Nephron (organoid): ENCODE results near the gene GPT2.

Source experiments
- H3K27ac Mint-ChIP-seq, 3 experiments: 2 replicates each; pipeline ENCODE4 v1.8.0; 2020; ENCODE audit warnings: mixed read lengths in 3 of 3, mild to moderate bottlenecking in 2 of 3, moderate library complexity in 1 of 3
- H3K27me3 Mint-ChIP-seq: 2 replicates; pipeline ENCODE4 v1.8.0; 2021; ENCODE audit warnings: low read depth, mild to moderate bottlenecking, moderate library complexity, mixed read lengths
- H3K36me3 Mint-ChIP-seq: 2 replicates; pipeline ENCODE4 v1.8.0; 2020; ENCODE audit warnings: low read depth, mixed read lengths
- H3K4me1 Mint-ChIP-seq: 2 replicates; pipeline ENCODE4 v1.8.0; 2020; ENCODE audit warnings: mixed read lengths
- H3K4me3 Mint-ChIP-seq, 3 experiments: 2 replicates each; pipeline ENCODE4 v1.8.0; 2020; ENCODE audit warnings: mild to moderate bottlenecking in 3 of 3, mixed read lengths in 3 of 3, moderate library complexity in 2 of 3
- H3K9me3 Mint-ChIP-seq: 2 replicates; pipeline ENCODE4 v1.8.0; 2020; ENCODE audit warnings: mixed read lengths
- TF ChIP-seq, protein P1 (sequence below), 3 experiments: fragments of 200-600 bp; sonication (generic); IDR thresholded peaks; one replicate each; pipeline ENCODE4 v1.5.0; 2021; ENCODE audit warnings: antibody characterized with exemption in 3 of 3; ENCODE audit not compliant: unreplicated experiment in 3 of 3

GPT2 gene

DNA sequence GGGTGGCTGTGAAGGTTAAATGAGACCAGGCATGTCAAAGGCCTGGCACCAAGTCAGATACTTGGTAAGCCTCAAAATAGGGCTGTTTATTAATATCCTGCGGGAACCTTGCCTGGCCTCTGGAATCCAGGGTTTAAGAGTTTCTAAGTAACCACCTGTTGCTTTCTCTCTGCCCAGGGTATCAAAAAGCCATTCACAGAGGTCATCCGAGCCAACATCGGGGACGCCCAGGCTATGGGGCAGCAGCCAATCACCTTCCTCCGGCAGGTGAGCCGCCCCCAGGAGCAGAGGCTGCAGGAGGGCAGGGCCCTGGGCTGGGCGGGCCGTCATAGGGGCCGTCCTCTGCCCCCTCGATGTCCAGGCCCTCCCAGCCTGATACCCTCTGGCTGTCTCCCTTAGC, 13.3 kb downstream of the GPT2 start:
- Mint-ChIP-seq H3K4me1 (peaks cover 32% of the 10 kb centered on the region), H3K9me3 (no peaks in the 10 kb centered on the region), H3K27ac (peak overlapping the region in 2 of 3 experiments; percentile 29 to 87), H3K36me3 (peaks cover 15% of the 10 kb centered on the region), H3K27me3 (peaks cover 3% of the 10 kb centered on the region), H3K4me3 (no peak overlapping the region)
- TF ChIP-seq, protein P1, sequence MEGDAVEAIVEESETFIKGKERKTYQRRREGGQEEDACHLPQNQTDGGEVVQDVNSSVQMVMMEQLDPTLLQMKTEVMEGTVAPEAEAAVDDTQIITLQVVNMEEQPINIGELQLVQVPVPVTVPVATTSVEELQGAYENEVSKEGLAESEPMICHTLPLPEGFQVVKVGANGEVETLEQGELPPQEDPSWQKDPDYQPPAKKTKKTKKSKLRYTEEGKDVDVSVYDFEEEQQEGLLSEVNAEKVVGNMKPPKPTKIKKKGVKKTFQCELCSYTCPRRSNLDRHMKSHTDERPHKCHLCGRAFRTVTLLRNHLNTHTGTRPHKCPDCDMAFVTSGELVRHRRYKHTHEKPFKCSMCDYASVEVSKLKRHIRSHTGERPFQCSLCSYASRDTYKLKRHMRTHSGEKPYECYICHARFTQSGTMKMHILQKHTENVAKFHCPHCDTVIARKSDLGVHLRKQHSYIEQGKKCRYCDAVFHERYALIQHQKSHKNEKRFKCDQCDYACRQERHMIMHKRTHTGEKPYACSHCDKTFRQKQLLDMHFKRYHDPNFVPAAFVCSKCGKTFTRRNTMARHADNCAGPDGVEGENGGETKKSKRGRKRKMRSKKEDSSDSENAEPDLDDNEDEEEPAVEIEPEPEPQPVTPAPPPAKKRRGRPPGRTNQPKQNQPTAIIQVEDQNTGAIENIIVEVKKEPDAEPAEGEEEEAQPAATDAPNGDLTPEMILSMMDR (IDR thresholded peaks at IDR 0.05; ENCODE audit: unreplicated experiment in 3 of 3), result no peak

DNA sequence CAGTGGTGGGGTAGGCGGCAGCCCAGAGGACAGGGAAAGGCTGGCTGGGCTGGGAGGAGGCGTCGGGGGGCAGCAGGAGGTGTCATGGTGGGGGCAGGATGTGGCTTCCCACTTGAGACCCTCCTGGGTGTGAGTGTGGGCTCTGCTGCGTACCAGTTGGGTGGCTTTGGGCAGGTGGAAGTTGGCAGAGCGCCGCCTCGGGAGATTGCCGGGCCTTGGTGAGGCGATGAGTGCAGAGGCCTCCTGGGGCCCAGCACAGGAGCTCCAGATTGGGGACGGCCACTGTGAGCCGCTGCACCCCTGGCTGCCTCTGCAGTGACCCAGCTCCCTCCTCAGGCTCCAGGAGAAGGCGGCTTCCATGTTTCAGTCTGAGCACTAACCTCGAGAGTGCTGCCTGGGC, 13.8 kb downstream of the GPT2 start:
- no peak overlapping the region for H3K27ac Mint-ChIP-seq
- TF ChIP-seq, protein P1 (IDR thresholded peaks at IDR 0.05; ENCODE audit: unreplicated experiment in 3 of 3), result no peak
- peaks cover 3% of the 10 kb centered on the region for H3K27me3 Mint-ChIP-seq
- H3K9me3 Mint-ChIP-seq, result no peaks in the 10 kb centered on the region
- peaks cover 32% of the 10 kb centered on the region for H3K4me1 Mint-ChIP-seq
- peaks cover 14% of the 10 kb centered on the region for H3K36me3 Mint-ChIP-seq
- no peak overlapping the region for H3K4me3 Mint-ChIP-seq

DNA sequence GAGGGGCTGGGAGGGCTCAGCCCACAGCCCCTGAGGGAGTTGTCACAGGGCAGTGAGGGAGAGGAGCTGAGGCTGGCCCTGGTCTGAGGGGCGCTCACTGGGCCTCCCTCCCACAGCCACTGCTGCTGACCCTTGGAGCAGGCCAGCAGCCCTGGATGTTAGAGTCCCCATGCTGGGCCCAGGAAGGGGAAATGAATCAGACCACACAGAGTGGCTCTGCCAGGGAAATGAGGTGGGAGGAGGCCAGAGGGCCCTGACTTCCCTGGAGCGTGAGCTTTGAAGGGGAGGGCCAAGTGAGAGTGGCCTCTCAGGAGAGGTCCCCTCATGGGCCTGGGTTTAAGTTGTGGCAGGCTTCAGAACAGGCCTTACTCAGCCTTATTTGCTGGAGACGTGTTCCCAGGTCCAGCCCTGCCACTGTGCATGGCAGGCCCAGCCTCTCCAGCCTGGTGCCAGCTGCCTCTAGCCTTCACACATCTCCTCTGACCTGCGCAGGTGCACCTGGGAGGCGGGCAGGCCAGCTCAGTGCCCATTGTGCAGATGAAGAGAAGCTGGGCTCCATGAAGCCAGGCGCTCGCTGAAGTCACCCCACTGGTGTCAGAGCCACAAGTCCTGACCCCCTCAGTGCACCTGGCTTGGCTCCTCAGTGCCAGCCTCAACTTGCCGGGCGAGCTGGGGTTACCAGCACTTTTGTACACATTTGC, 15.4 kb downstream of the GPT2 start:
- no peaks in the 10 kb centered on the region for H3K9me3 Mint-ChIP-seq
- TF ChIP-seq, protein P1 (IDR thresholded peaks at IDR 0.05; ENCODE audit: unreplicated experiment in 3 of 3), result no peak
- peaks cover 3% of the 10 kb centered on the region for H3K27me3 Mint-ChIP-seq
- H3K36me3 Mint-ChIP-seq, result peaks cover 27% of the 10 kb centered on the region
- H3K27ac Mint-ChIP-seq, result no peak overlapping the region
- H3K4me1 Mint-ChIP-seq, result peaks cover 26% of the 10 kb centered on the region
- no peak overlapping the region for H3K4me3 Mint-ChIP-seq

DNA sequence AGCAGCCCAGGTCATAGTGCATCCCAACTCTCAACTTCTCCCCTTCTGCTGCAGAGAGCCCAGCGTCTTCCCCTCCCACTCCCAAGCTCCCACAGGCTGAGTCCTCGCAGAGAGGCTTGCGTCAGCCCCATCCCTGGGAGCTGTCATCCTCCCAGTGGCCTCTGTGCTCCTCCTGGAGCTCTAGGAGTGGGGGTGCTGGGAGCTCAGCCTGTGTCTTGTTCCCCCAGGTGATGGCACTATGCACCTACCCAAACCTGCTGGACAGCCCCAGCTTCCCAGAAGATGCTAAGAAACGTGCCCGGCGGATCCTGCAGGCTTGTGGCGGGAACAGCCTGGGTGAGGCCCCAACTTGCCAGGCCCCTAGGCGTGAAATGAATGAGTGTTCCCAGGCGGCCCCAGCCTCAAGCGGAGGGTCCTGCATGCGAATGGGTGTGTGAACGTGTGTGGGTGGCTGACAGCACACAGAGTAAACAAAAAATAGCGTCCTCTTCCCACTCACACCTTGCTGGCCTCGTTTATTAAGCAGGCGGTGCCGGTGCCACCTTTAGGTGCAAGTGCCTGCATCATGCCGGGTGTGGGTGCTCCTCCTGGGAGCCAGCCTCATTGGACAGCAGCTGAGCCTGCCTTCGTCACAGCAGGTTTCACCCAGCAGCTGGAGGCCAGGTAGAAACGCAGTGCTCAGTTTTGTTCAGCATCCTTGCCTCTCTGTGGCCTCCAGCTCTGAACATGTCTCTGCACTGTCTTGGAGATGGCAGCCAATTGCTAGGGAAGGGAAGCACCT, 16.5 kb downstream of the GPT2 start:
- TF ChIP-seq, protein P1 (IDR thresholded peaks at IDR 0.05; ENCODE audit: unreplicated experiment in 3 of 3), result no peak
- Mint-ChIP-seq H3K4me1 (peaks cover 24% of the 10 kb centered on the region), H3K27ac (no peak overlapping the region), H3K27me3 (peaks cover 3% of the 10 kb centered on the region), H3K4me3 (no peak overlapping the region), H3K36me3 (peaks cover 32% of the 10 kb centered on the region), H3K9me3 (no peaks in the 10 kb centered on the region)

DNA sequence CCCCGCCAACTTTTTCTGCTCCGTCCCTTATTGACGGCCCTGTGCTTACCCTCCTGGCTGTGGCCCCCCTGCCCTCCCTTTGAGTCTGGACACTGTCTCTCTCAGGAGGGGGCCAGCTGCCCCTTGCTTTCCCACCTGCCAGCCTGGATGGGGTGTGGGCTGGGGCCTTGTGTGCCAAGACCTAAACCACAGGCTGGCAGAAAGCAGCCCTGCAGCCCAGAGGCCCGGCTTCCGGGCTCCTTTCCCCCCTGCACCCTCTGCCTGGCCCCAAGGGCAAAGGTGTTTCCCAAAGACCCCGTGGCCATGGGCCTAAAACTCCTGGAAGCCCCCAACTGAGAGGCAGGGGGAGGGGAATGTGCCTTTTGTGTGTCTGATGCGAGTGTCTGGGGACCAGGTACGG, 17.5 kb downstream of the GPT2 start:
- H3K27me3 Mint-ChIP-seq, result no peaks in the 10 kb centered on the region
- H3K27ac Mint-ChIP-seq, result no peak overlapping the region
- TF ChIP-seq, protein P1 (IDR thresholded peaks at IDR 0.05; ENCODE audit: unreplicated experiment in 3 of 3), result no peak
- H3K9me3 Mint-ChIP-seq, result no peaks in the 10 kb centered on the region
- H3K36me3 Mint-ChIP-seq, result peaks cover 34% of the 10 kb centered on the region
- no peak overlapping the region for H3K4me3 Mint-ChIP-seq
- H3K4me1 Mint-ChIP-seq, result peaks cover 14% of the 10 kb centered on the region
